Activated T-helper 1 cell treated with anti-CD3 and anti-CD28 coated beads, Interleukin-2, amount 50 U/mL, for 16 hours (primary cell): ENCODE results near the gene CES4A.
"Not testable (repeated sequence)": the region's sequence is repeated elsewhere in the genome, so short reads cannot be mapped to it uniquely, and the experiment has no call there.

ENCODE experiments used
- DNase-seq, 2 donors: peaks; one replicate each; pipeline ENCODE4 v3.0.0-alpha.2; 2020; ENCODE audit warnings: low read depth in 1 of 2, low spot score in 1 of 2

CES4A gene

GRCh38 chr16:67041520-67041919 is 53.1 kb downstream of the CES4A start:
- not testable (repeated sequence) for DNase-seq

- no peak for DNase-seq
Measured at GRCh38 chr16:67043420-67043819, 55.0 kb downstream of the CES4A start.

- DNase-seq = no peak
Measured at GRCh38 chr16:67050796-67051195, 62.4 kb downstream of the CES4A start.

- DNase-seq = no peak
Measured at GRCh38 chr16:67052399-67052798, 64.0 kb downstream of the CES4A start.

- no peak for DNase-seq
Measured at GRCh38 chr16:67053767-67054334, 65.5 kb downstream of the CES4A start.

GRCh38 chr16:67054901-67055300 is 66.5 kb downstream of the CES4A start:
- no peak for DNase-seq

- no peak for DNase-seq
Measured at GRCh38 chr16:67055712-67056487, 67.5 kb downstream of the CES4A start.
